Loucy (cell line): ENCODE results near the gene GSTO1.
A peak's percentile ranks its signal among the peaks of the same experiment; 100 is the strongest.

Source experiments
- H2AFZ ChIP-seq: fragments of 200-600 bp; sonication (generic); 2 replicates; pipeline ENCODE4 v1.6.0; 2016; ENCODE audit warnings: antibody characterized with exemption, mild to moderate bottlenecking, low read length, moderate library complexity
- H3F3A ChIP-seq: fragments of 200-600 bp; 2 replicates; pipeline ENCODE4 v1.6.0; 2016; ENCODE audit warnings: antibody characterized with exemption, low read depth, mild to moderate bottlenecking
- H3K27me3 ChIP-seq: fragments of 200-600 bp; sonication (generic); 2 replicates; pipeline ENCODE4 v1.6.1; 2014; ENCODE audit warnings: low read length, mild to moderate bottlenecking; ENCODE audit not compliant: insufficient read depth, poor library complexity, severe bottlenecking
- H3K36me3 ChIP-seq: fragments of 200-600 bp; sonication (generic); 2 replicates; pipeline ENCODE4 v1.6.1; 2016; ENCODE audit warnings: low read length; ENCODE audit not compliant: insufficient read depth
- H3K4me1 ChIP-seq: fragments of 200-600 bp; sonication (generic); 2 replicates; pipeline ENCODE4 v1.5.1; 2014; ENCODE audit warnings: low read length, mild to moderate bottlenecking; ENCODE audit not compliant: insufficient read depth, poor library complexity, severe bottlenecking
- H3K4me2 ChIP-seq: fragments of 200-600 bp; sonication (generic); 2 replicates; pipeline ENCODE4 v1.6.0; 2014; ENCODE audit warnings: antibody characterized with exemption, low read length, low read depth, mild to moderate bottlenecking; ENCODE audit not compliant: poor library complexity, severe bottlenecking
- H3K4me3 ChIP-seq: fragments of 200-600 bp; sonication (generic); 2 replicates; pipeline ENCODE4 v1.5.1; 2014; ENCODE audit warnings: low read length, mild to moderate bottlenecking, mixed read lengths; ENCODE audit not compliant: poor library complexity, severe bottlenecking
- H3K79me2 ChIP-seq: fragments of 200-600 bp; sonication (generic); 2 replicates; pipeline ENCODE4 v1.6.1; 2014; ENCODE audit warnings: low read length; ENCODE audit not compliant: insufficient read depth
- H3K9ac ChIP-seq: fragments of 200-600 bp; sonication (generic); 2 replicates; pipeline ENCODE4 v1.6.0; 2014; ENCODE audit warnings: mild to moderate bottlenecking, low read depth, low read length, moderate library complexity; ENCODE audit not compliant: poor library complexity, severe bottlenecking
- H3K9me2 ChIP-seq: fragments of 200-600 bp; sonication (generic); replicated peaks from 2 replicates; pipeline ENCODE4 v1.6.1; 2016; ENCODE audit warnings: low read depth, low read length, mixed read lengths
- H3K9me3 ChIP-seq: fragments of 200-600 bp; sonication (generic); 2 replicates; pipeline ENCODE4 v1.6.1; 2014; ENCODE audit warnings: mild to moderate bottlenecking, antibody characterized with exemption, low read length, low read depth; ENCODE audit not compliant: insufficient read depth
- H4K20me1 ChIP-seq: fragments of 200-600 bp; sonication (generic); 2 replicates; pipeline ENCODE4 v1.6.0; 2014; ENCODE audit warnings: antibody characterized with exemption, low read length, mild to moderate bottlenecking; ENCODE audit not compliant: insufficient read depth, poor library complexity, severe bottlenecking
- CTCF ChIP-seq: fragments of 200-600 bp; sonication (generic); conservative IDR thresholded peaks from 2 replicates; pipeline ENCODE4 v1.5.1; 2014; ENCODE audit warnings: mild to moderate bottlenecking, antibody characterized with exemption, low read length
- EZH2phosphoT487 ChIP-seq: fragments of 200-600 bp; IDR thresholded peaks from 2 replicates; pipeline ENCODE4 v1.6.1; 2018; ENCODE audit warnings: antibody characterized with exemption, mild to moderate bottlenecking, moderate library complexity, borderline replicate concordance

Gene GSTO1

GRCh38 chr10:104252368-104252767 is 2.3 kb upstream of the GSTO1 start:
- Histone ChIP-seq H3K9me2 (no peaks in the 10 kb centered on the region), H3K9me3 (no peaks in the 10 kb centered on the region), H3K79me2 (peaks cover 32% of the 10 kb centered on the region), H3K4me1 (peaks cover 51% of the 10 kb centered on the region), H4K20me1 (peaks cover 18% of the 10 kb centered on the region), H3K36me3 (no peaks in the 10 kb centered on the region), H3K4me3 (no peak overlapping the region), H3F3A (peaks cover 3% of the 10 kb centered on the region; the same call in 1 of the 2 replicates), H3K4me2 (no peak overlapping the region), H3K27me3 (peaks cover 10% of the 10 kb centered on the region), H2AFZ (no peak overlapping the region), H3K9ac (no peak overlapping the region)
- no peak for TF ChIP-seq EZH2phosphoT487
- no peak for TF ChIP-seq CTCF

- Histone ChIP-seq H3K9me3 (no peaks in the 10 kb centered on the region), H3K9me2 (no peaks in the 10 kb centered on the region), H3K79me2 (peaks cover 39% of the 10 kb centered on the region), H3K4me2 (no peak overlapping the region), H3K27me3 (peaks cover 10% of the 10 kb centered on the region), H3K36me3 (no peaks in the 10 kb centered on the region), H3K4me3 (no peak overlapping the region), H4K20me1 (peaks cover 18% of the 10 kb centered on the region), H3K4me1 (peaks cover 51% of the 10 kb centered on the region), H3K9ac (no peak overlapping the region), H3F3A (no peaks in the 10 kb centered on the region), H2AFZ (no peak overlapping the region)
- TF ChIP-seq CTCF = no peak
- TF ChIP-seq EZH2phosphoT487 = no peak
Measured at GRCh38 chr10:104253106-104253505, 1.6 kb upstream of the GSTO1 start.

- Histone ChIP-seq H3K79me2 (peaks cover 45% of the 10 kb centered on the region), H3K9me3 (no peaks in the 10 kb centered on the region), H3K9ac (peak overlapping the region; percentile 96), H3K4me1 (peaks cover 47% of the 10 kb centered on the region), H3K4me2 (peak overlapping the region; percentile 88), H2AFZ (peak overlapping the region; percentile 76; the same call in 1 of the 2 replicates), H3K36me3 (no peaks in the 10 kb centered on the region), H3F3A (no peaks in the 10 kb centered on the region), H3K4me3 (peak overlapping the region; percentile 87), H4K20me1 (peaks cover 18% of the 10 kb centered on the region), H3K9me2 (no peaks in the 10 kb centered on the region), H3K27me3 (peaks cover 10% of the 10 kb centered on the region)
- TF ChIP-seq CTCF (no peak), EZH2phosphoT487 (no peak)
Measured at GRCh38 chr10:104253606-104254410, 884 bp upstream of the GSTO1 start.
